Neural progenitor cell (in vitro differentiated cells): ENCODE measurements around the gene DLL4.

Experiments
- EZH2 ChIP-seq: fragments of 200-600 bp; sonication (generic); IDR thresholded peaks from 2 replicates; pipeline ENCODE4 v1.6.1; 2017; ENCODE audit warnings: antibody characterized with exemption, mild to moderate bottlenecking, moderate library complexity
- EZH2phosphoT487 ChIP-seq: fragments of 200-600 bp; sonication (generic); IDR thresholded peaks from 2 replicates; pipeline ENCODE4 v1.6.1; 2017; ENCODE audit warnings: antibody characterized with exemption
- TF ChIP-seq, protein P1 (sequence below): fragments of 200-600 bp; sonication (generic); IDR thresholded peaks from 2 replicates; pipeline ENCODE4 v1.5.1; 2017; ENCODE audit warnings: antibody characterized with exemption, mild to moderate bottlenecking

DNA sequence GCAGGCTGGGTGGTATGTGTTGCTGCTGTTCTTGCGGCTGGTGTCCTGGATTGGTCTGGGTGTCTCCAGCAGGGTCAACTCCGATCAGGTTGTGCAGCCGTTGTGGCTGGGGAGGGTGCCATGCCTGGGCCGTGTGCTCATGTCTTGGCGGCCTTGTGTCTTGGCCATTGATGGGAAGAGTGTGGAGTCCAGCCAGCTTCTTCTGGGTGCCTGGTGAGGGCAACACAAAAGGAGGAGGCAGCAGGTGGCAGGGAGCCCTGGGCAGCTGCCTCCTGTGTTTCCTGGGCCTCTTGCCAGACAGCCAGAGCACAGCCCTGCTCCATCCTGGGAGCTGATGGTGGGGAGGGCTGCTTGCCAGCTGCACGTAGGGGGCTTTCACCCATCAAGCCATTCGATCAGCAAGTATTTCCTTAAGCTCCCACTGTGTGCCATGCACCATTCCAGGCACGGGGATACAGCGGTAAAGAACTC lies 28.5 kb downstream of the DLL4 start:
- TF ChIP-seq, protein P1, sequence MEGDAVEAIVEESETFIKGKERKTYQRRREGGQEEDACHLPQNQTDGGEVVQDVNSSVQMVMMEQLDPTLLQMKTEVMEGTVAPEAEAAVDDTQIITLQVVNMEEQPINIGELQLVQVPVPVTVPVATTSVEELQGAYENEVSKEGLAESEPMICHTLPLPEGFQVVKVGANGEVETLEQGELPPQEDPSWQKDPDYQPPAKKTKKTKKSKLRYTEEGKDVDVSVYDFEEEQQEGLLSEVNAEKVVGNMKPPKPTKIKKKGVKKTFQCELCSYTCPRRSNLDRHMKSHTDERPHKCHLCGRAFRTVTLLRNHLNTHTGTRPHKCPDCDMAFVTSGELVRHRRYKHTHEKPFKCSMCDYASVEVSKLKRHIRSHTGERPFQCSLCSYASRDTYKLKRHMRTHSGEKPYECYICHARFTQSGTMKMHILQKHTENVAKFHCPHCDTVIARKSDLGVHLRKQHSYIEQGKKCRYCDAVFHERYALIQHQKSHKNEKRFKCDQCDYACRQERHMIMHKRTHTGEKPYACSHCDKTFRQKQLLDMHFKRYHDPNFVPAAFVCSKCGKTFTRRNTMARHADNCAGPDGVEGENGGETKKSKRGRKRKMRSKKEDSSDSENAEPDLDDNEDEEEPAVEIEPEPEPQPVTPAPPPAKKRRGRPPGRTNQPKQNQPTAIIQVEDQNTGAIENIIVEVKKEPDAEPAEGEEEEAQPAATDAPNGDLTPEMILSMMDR = no peak
- TF ChIP-seq EZH2 (no peak), EZH2phosphoT487 (no peak)
